ENCODE measurements around the gene DCT.

DNA sequence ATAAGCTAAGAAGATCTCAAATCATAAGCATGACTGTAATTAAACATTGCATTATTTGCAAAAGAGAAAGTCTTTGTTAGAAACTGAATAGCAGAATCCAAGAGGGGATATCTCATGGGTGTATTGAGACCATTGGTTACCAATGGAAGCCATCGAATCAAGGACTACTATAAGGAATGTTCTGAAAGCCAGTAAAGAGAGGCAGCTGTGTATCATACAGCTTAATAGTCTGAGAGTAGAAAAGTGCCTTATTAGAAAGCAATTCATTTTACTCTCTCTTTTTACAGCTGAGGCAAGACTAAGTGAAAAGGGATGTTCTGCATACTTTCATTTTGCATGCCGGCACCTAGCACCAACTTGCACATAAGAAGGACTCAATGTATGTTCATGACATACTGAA is 7.6 kb upstream of the DCT start:
- TF ChIP-seq, protein P1, sequence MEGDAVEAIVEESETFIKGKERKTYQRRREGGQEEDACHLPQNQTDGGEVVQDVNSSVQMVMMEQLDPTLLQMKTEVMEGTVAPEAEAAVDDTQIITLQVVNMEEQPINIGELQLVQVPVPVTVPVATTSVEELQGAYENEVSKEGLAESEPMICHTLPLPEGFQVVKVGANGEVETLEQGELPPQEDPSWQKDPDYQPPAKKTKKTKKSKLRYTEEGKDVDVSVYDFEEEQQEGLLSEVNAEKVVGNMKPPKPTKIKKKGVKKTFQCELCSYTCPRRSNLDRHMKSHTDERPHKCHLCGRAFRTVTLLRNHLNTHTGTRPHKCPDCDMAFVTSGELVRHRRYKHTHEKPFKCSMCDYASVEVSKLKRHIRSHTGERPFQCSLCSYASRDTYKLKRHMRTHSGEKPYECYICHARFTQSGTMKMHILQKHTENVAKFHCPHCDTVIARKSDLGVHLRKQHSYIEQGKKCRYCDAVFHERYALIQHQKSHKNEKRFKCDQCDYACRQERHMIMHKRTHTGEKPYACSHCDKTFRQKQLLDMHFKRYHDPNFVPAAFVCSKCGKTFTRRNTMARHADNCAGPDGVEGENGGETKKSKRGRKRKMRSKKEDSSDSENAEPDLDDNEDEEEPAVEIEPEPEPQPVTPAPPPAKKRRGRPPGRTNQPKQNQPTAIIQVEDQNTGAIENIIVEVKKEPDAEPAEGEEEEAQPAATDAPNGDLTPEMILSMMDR (IDR thresholded peaks at IDR 0.05; ENCODE audit: low read depth, low read length) = no peak
- TF ChIP-seq MYC (IDR thresholded peaks at IDR 0.05; ENCODE audit: low read depth, low read length) = no peak
- TF ChIP-seq POLR2A (IDR thresholded peaks at IDR 0.05; ENCODE audit: extremely low read depth, insufficient read length) = no peak

All from NB4 (cell line).